HCT116 (cell line): ENCODE measurements around the gene AMBP.

Source experiments
- CTCF ChIP-seq, 3 experiments: fragments of 200-600 bp in 1 of 3; sonication (generic) in 1 of 3; IDR thresholded peaks in 2 of 3; conservative IDR thresholded peaks in 1 of 3; 2 replicates each; pipeline ENCODE4 v1.5.1; 2012 to 2017; ENCODE audit warnings: low read depth in 2 of 3, low read length in 2 of 3, antibody characterized with exemption in 1 of 3, borderline replicate concordance in 1 of 3, control low read depth in 1 of 3, mild to moderate bottlenecking in 1 of 3, mixed read lengths in 1 of 3, mixed run types in 1 of 3, moderate library complexity in 1 of 3; ENCODE audit not compliant: insufficient read depth in 1 of 3
- EZH2 ChIP-seq: fragments of 200-600 bp; sonication (generic); IDR thresholded peaks from 2 replicates; pipeline ENCODE4 v1.6.1; 2017; ENCODE audit warnings: antibody characterized with exemption, mixed run types

DNA sequence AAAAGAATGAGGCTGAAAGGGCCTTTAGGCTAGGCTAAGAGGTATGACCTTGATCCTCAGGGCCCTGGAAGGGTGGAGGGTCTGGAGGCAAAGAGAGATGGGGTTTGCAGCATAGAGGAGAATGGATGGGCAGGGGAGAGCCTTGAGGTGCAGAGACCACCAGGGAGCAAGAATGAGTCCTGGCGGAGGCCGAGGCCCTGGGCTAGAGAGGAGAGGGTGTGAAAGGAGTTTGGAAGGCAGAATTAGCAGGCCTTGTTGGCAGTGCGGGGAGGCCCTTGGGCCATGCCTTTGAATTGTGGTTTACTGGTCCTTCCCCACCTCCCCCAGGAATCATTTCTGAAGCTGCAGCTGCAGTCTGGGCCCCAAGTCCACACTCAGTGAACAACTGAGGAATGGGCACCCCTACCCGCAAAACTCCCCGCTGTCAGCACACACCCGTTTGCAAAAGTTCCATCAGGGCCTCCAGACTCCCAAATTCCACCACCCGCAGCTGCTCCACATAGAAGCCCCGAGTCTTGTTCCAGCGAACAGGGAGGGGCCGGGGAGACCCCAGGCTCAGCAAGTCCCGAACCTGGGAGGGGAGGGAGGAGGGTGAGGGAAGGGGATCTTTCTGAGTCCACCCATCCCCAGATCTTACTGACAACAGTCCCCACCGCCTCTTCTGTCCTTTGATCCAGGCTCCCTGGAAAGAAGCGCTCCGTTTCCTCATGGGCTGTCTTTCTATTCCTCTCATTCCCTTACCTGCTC, 18.9 kb upstream of the AMBP start:
- no peak for TF ChIP-seq EZH2
- no peak for TF ChIP-seq CTCF (IDR thresholded peaks at IDR 0.05 in 2 of 3, conservative IDR thresholded peaks at IDR 0.05 in 1 of 3; ENCODE audit: borderline replicate concordance in 1 of 3, insufficient read depth in 1 of 3, low read depth in 2 of 3, low read length in 2 of 3)
